ENCODE results near the gene GOT1. TPM values are rescaled to one million over a fixed set of nuclear protein-coding genes. Genes with fewer than 3 reads are reported as not detected.

The GOT1 gene
- total RNA-seq, 4 donors from 2014 or later: 91.4 to 215 (median 135) TPM

DNA sequence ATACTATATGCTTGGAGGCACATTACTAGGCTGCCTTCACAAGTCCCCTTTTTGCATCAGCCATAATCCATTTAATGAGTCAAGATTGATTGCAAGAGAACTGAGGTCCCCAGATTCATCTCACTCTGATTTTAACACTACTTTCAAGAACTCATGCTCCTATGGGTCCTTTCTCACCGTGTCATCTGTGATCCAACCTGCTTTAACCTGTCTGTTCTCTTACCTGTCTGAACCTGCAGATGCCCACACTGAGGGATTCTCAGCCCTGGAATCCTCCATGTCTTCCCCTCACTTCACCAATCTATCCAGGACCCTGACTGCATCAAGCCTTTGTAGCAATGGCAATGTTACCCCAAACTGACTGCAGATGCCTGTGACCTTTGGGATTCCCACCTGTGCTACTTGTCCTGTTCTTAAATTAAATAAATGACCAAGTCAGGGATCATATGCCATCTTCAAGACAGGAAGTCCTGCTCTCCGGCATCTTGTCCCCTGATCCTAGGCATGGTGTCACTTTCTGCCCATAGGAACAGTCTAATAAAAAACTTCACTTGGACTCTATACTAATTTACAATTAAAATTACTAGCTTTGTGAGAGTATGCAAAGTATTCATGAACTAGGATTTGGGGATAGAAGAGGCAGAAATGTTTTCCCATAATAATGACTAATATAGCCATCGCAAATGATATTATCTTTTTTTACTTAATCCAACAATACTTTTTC, 25.9 kb upstream of the GOT1 start:
- no peak for ATAC-seq
- H3K4me3 ChIP-seq: no peak overlapping the region
- H3K27ac ChIP-seq: no peak overlapping the region
- intact Hi-C loops (cut with DNase I; ENCODE audit: low total_unique reads): no loop called here
- H3K27me3 ChIP-seq: peaks cover 7 to 35% (median 9%) of the 10 kb centered on the region in 3 donors
- H3K9me3 ChIP-seq: no peaks in the 10 kb centered on the region
- in situ Hi-C loops (cut with MboI; ENCODE audit: low sequenced_read_pairs in 4 of 4): no loop called here
- no peak for TF ChIP-seq POLR2A (IDR thresholded peaks at IDR 0.05)
- TF ChIP-seq, protein P1, sequence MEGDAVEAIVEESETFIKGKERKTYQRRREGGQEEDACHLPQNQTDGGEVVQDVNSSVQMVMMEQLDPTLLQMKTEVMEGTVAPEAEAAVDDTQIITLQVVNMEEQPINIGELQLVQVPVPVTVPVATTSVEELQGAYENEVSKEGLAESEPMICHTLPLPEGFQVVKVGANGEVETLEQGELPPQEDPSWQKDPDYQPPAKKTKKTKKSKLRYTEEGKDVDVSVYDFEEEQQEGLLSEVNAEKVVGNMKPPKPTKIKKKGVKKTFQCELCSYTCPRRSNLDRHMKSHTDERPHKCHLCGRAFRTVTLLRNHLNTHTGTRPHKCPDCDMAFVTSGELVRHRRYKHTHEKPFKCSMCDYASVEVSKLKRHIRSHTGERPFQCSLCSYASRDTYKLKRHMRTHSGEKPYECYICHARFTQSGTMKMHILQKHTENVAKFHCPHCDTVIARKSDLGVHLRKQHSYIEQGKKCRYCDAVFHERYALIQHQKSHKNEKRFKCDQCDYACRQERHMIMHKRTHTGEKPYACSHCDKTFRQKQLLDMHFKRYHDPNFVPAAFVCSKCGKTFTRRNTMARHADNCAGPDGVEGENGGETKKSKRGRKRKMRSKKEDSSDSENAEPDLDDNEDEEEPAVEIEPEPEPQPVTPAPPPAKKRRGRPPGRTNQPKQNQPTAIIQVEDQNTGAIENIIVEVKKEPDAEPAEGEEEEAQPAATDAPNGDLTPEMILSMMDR (IDR thresholded peaks at IDR 0.05 in 4 of 5, conservative IDR thresholded peaks at IDR 0.05 in 1 of 5): no peak
- DNase-seq: no peak
- no peaks in the 10 kb centered on the region for H3K36me3 ChIP-seq
- H3K4me1 ChIP-seq: no peaks in the 10 kb centered on the region

DNA sequence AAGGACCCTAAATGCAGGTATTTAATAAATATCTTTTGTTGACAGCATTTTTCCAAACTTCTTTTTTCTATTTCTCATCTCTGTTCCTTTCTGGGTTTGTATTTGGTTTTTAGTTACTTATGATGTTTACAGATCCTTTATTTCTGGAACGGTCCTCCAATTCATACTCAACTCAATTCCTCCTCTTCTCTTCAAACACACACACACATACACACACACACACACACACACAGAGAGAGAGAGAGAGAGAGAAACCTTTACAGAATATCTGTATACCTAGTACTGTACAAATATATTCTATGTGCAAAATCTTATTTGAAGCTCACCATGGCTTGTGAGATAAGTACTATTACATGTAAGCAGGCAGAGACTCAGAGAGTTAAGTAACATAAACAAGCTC, 21.6 kb upstream of the GOT1 start:
- H3K4me1 ChIP-seq: no peaks in the 10 kb centered on the region
- H3K27me3 ChIP-seq: peaks cover 6 to 31% (median 9%) of the 10 kb centered on the region in 3 donors
- TF ChIP-seq, protein P1 (IDR thresholded peaks at IDR 0.05 in 4 of 5, conservative IDR thresholded peaks at IDR 0.05 in 1 of 5): no peak
- TF ChIP-seq POLR2A (IDR thresholded peaks at IDR 0.05): no peak
- DNase-seq (no peak), ATAC-seq (no peak)
- H3K4me3 ChIP-seq: no peak overlapping the region
- intact Hi-C loops (cut with DNase I; ENCODE audit: low total_unique reads): no loop called here
- H3K36me3 ChIP-seq: no peaks in the 10 kb centered on the region
- in situ Hi-C loops (cut with MboI; ENCODE audit: low sequenced_read_pairs in 4 of 4): no loop called here
- no peak overlapping the region for H3K27ac ChIP-seq
- H3K9me3 ChIP-seq: no peaks in the 10 kb centered on the region

DNA sequence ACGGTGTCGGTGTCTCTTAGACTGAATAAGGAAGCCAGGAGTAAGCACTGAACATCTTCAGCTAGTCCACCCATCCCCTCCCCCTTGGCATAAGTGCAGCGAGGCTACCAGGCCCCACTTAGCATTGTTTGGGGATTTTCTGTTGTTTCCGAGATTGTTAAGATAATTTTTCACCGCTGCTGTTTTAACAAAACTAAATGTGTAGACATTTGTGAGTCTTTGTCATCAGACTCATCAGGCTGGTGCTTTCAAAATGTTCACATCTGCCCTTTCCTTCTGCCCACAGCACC, 21.0 kb upstream of the GOT1 start:
- no peak for ATAC-seq
- DNase-seq: no peak
- in situ Hi-C loops (cut with MboI; ENCODE audit: low sequenced_read_pairs in 4 of 4): no loop called here

DNA sequence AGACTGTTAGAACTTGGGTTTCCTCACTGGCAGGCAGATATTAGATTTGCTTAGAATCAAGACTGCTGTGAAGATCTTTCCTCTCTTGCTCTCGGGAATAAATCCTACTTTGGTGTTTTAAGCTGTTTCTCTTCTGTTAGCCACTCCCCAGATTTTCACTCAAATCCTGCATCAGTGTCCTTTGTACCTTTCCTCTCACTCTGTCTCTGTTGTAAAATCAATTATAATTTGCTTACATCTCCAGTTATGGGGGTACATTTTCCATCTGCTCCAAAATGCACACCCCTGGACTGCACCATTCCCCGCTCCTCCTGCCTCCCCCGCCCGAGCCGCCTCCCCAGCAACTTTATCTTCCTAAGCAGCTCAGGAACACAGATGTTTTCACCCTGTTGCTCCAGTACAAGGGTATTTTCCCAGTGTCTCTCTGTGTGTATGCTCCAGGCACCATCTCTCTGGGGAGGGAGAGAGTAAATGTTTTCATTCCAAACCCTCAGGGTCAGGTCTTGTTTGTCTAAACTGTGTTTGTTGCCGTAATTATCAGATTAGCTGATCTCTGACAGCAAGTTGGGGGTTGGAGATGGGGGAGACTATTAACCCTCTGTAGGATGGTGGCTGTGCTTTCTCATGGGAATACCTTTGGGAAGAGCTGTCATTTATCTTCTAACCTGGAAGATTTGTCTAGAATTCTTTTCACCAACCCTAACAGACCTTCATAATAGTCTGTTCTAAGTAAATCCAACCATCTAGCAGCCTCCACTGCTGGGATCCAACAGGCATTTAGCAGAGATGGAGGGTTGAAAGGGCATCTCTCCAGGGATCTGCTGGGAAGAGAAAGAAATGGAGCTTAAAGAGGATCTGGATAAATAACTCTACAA, 20.4 kb upstream of the GOT1 start:
- DNase-seq: no peak
- Histone ChIP-seq H3K4me1 (no peaks in the 10 kb centered on the region), H3K36me3 (no peaks in the 10 kb centered on the region), H3K9me3 (no peaks in the 10 kb centered on the region), H3K27ac (no peak overlapping the region), H3K4me3 (no peak overlapping the region), H3K27me3 (peaks cover 6 to 38% (median 9%) of the 10 kb centered on the region in 3 donors)
- in situ Hi-C loops (cut with MboI; ENCODE audit: low sequenced_read_pairs in 4 of 4) (no loop called here), intact Hi-C loops (cut with DNase I; ENCODE audit: low total_unique reads) (no loop called here)
- ATAC-seq: no peak
- TF ChIP-seq POLR2A (IDR thresholded peaks at IDR 0.05): no peak
- TF ChIP-seq, protein P1 (IDR thresholded peaks at IDR 0.05 in 4 of 5, conservative IDR thresholded peaks at IDR 0.05 in 1 of 5): no peak

More for the DNA sequence above, 21.0 kb upstream of the GOT1 start:
- no peaks in the 10 kb centered on the region for H3K4me1 ChIP-seq
- intact Hi-C loops (cut with DNase I; ENCODE audit: low total_unique reads): no loop called here
- H3K4me3 ChIP-seq: no peak overlapping the region
- H3K27ac ChIP-seq: no peak overlapping the region
- TF ChIP-seq, protein P1 (IDR thresholded peaks at IDR 0.05 in 4 of 5, conservative IDR thresholded peaks at IDR 0.05 in 1 of 5): no peak
- TF ChIP-seq POLR2A (IDR thresholded peaks at IDR 0.05): no peak
- H3K36me3 ChIP-seq: no peaks in the 10 kb centered on the region
- H3K27me3 ChIP-seq: peaks cover 6 to 34% (median 9%) of the 10 kb centered on the region in 3 donors
- no peaks in the 10 kb centered on the region for H3K9me3 ChIP-seq

All from gastrocnemius medialis (tissue), 4 donors.